Measurements from ENCODE around the gene SRPX.

Gene SRPX

GRCh38 chrX:38126179-38126578 lies 94.5 kb downstream of the SRPX start:
- H3K4me1 Mint-ChIP-seq: no peaks in the 10 kb centered on the region
- H3K27me3 Mint-ChIP-seq (ENCODE audit: low read depth): no peaks in the 10 kb centered on the region
- H3K27ac Mint-ChIP-seq: no peak overlapping the region
- no peaks in the 10 kb centered on the region for H3K36me3 Mint-ChIP-seq (ENCODE audit: low read depth)
- no peaks in the 10 kb centered on the region for H3K9me3 Mint-ChIP-seq
- no peak overlapping the region for H3K4me3 Mint-ChIP-seq
- TF ChIP-seq CTCF (IDR thresholded peaks at IDR 0.05; ENCODE audit: unreplicated experiment in 3 of 3): no peak

DNA sequence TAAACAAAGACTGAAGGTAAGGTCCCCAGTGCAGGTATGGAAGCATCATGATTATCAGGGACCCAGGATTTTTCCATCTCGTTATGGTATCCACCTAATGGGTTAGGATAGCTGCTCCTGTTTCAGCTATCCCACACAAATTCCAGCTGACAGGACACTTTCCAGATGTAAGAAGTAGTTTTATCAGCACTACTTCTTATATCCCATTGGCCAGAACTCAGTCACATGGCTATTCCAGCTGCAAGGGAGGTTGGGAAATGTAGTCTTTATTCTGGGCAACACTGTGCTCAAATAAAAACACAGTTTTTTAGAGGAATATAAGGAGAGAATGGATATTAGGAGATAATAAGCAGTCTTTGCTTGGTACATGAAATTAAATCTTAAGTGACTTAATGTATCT lies 96.7 kb downstream of the SRPX start:
- H3K9me3 Mint-ChIP-seq: no peaks in the 10 kb centered on the region

GRCh38 chrX:38117485-38117884 lies 103.2 kb downstream of the SRPX start:
- Mint-ChIP-seq H3K27me3 (ENCODE audit: low read depth) (no peaks in the 10 kb centered on the region), H3K9me3 (peaks cover 11% of the 10 kb centered on the region), H3K4me1 (no peaks in the 10 kb centered on the region), H3K27ac (no peak overlapping the region), H3K36me3 (ENCODE audit: low read depth) (no peaks in the 10 kb centered on the region), H3K4me3 (no peak overlapping the region)
- TF ChIP-seq CTCF (IDR thresholded peaks at IDR 0.05; ENCODE audit: unreplicated experiment in 3 of 3): no peak

More for the DNA sequence above, 96.7 kb downstream of the SRPX start:
- Mint-ChIP-seq H3K4me3 (no peak overlapping the region), H3K27me3 (ENCODE audit: low read depth) (no peaks in the 10 kb centered on the region), H3K36me3 (ENCODE audit: low read depth) (no peaks in the 10 kb centered on the region), H3K4me1 (no peaks in the 10 kb centered on the region), H3K27ac (no peak overlapping the region)
- TF ChIP-seq CTCF (IDR thresholded peaks at IDR 0.05; ENCODE audit: unreplicated experiment in 3 of 3): no peak

DNA sequence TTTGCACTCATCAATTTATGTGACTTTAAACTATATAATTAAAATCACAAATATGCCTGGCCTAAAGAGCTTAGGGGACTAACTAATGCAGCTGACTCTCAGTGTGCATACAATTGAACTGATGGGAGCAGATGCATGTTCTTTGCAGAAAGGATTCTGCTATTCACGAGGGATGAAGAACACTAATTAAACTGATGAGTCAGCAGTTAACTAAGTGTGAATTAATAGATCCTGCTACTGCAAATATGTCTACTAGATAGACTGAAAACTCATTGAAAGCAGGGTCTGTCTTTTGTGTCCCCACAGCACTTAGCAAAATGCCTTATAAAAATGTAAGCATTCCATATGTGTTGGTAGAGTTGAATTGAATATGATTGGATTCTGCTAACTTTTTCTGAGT lies 104.0 kb downstream of the SRPX start:
- TF ChIP-seq CTCF (IDR thresholded peaks at IDR 0.05; ENCODE audit: unreplicated experiment in 3 of 3): no peak

DNA sequence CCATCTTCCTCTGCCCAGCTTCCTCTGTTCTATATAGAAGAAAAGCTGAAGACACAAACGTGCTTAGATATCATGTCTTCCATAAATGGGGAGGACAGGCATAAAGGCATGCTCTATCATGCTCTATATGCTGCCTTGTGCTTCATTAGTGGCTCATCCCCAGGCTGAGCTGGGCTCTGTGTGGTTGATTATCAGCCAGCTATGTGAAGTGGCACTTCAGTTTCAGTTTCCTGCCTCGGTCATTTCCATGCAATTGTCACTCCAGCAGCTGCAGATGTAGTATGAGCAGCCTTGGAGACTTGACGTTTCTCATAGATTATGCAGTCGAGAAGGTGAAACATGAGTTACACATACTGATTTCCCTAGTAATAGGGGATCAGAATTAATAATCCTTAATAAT lies 108.1 kb downstream of the SRPX start:
- Mint-ChIP-seq H3K27me3 (ENCODE audit: low read depth) (no peaks in the 10 kb centered on the region), H3K9me3 (peaks cover 13% of the 10 kb centered on the region), H3K27ac (no peak overlapping the region), H3K4me3 (no peak overlapping the region), H3K4me1 (no peaks in the 10 kb centered on the region), H3K36me3 (ENCODE audit: low read depth) (no peaks in the 10 kb centered on the region)
- TF ChIP-seq CTCF (IDR thresholded peaks at IDR 0.05; ENCODE audit: unreplicated experiment in 3 of 3): no peak

More for the DNA sequence above, 104.0 kb downstream of the SRPX start:
- Mint-ChIP-seq H3K36me3 (ENCODE audit: low read depth) (no peaks in the 10 kb centered on the region), H3K4me1 (no peaks in the 10 kb centered on the region), H3K4me3 (no peak overlapping the region), H3K9me3 (peaks cover 11% of the 10 kb centered on the region), H3K27me3 (ENCODE audit: low read depth) (no peaks in the 10 kb centered on the region), H3K27ac (no peak overlapping the region)

DNA sequence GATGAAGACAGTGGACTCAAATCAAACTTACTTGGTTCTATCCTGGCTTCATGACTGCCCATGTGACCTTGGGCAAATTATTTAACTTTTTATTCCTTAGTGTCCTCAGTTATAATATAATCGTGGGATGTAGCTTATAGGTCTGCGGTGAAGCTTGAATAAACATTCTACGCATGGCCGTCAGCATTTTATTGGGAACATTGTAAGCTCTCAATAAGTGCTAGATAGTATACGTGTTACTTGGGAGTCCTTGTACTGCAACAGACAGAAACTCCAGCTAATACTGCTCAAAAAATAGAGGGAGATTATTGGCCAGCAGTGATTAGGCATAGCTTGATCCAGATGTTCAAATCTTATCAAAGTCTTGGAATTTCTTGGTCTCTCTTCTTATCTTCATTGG lies 109.5 kb downstream of the SRPX start:
- Mint-ChIP-seq H3K27me3 (ENCODE audit: low read depth) (no peaks in the 10 kb centered on the region), H3K4me3 (no peak overlapping the region), H3K27ac (no peak overlapping the region), H3K9me3 (peaks cover 8% of the 10 kb centered on the region), H3K36me3 (ENCODE audit: low read depth) (no peaks in the 10 kb centered on the region), H3K4me1 (no peaks in the 10 kb centered on the region)
- TF ChIP-seq CTCF (IDR thresholded peaks at IDR 0.05; ENCODE audit: unreplicated experiment in 3 of 3): no peak
